Measurements from ENCODE around the gene LAMB1.
"Not testable (repeated sequence)": the region's sequence is repeated elsewhere in the genome, so short reads cannot be mapped to it uniquely, and the experiment has no call there.

LAMB1 gene

GRCh38 chr7:107907790-107908189 lies 95.2 kb downstream of the LAMB1 start:
- DNase-seq = no peak

GRCh38 chr7:107902381-107902780 lies 100.6 kb downstream of the LAMB1 start:
- no peak for DNase-seq

- no peak for DNase-seq
Observed at GRCh38 chr7:107900496-107901015, 102.4 kb downstream of the LAMB1 start.

- no peak for DNase-seq
Observed at GRCh38 chr7:107898997-107899594, 103.9 kb downstream of the LAMB1 start.

DNA sequence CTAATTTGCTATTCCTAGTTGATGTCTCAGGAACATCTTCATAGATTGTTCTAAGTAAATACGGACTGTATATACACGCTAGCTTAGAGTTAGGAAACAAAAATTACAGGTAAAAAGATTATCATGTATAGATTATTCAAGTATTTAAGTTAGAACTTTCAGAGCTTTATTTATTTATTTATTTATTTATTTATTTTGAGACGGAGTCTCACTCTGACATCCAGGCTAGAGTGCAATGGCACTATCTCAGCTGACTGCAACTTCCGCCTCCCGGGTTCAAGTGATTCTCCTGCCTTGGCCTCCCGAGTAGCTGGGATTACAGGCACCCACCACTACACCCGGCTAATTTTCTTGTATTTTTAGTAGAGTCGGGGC lies 110.6 kb downstream of the LAMB1 start:
- not testable (repeated sequence) for DNase-seq

- DNase-seq = peak; percentile 15
Observed at GRCh38 chr7:107891636-107892366, 111.2 kb downstream of the LAMB1 start.

DNA sequence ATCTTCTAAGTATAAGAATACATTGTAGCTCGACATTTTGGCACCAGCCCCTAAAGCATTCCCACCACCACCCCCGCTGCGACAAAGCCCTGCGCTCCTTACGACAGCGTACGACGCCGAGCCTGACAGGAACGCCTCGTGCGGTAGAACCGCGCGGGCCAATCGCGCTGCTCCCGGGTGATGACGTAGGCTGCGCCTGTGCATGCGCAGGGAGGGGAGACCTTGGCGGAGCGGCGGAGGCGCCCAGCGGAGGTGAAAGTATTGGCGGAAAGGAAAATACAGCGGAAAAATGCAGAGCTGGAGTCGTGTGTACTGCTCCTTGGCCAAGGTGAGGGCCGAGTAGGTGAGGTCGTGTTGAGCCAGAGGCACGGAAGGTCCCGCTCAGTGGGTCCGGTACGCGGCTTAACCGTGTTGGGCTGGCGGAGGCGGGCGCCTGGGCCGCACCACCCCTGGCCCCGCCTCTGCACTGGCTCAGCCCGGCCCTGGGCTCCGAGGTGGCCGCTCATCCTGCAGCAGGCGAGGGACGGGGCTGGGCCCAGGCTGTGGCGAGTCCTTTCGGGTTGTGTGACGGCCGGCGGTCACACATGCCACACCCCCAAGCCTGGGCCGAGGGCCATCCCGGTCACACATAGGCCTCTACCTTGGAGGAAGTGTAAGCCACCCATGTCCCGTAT lies 111.9 kb downstream of the LAMB1 start, which contains the start of gene DLD:
DLD (plus strand) TSS at position 222 of the 674 bp plus-strand sequence; CDS start at position 290, 68 bp downstream.
- peak; percentile 94 for DNase-seq

- no peak for DNase-seq
Observed at GRCh38 chr7:107890493-107890961, 112.4 kb downstream of the LAMB1 start.

DNA sequence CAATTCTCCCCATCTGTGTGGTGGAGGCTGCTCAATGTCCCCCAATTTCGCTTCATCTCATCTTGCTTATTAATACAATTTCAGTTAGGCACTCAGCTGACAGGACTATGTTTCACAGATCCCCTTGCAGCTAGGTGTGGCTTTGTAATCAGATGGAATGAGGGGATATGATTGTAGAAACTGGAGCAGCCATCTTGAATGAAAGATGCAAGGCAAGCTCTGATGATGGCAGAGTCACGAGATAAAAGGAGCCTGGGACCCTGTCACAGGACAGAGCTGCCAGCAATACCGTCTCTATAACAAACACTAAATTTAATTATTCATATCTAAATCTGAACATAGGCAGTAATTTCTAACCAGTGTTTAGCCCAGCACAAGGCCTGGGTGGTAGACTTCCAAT lies 113.0 kb downstream of the LAMB1 start:
- no peak for DNase-seq

GRCh38 chr7:107887827-107888226 lies 115.1 kb downstream of the LAMB1 start:
- DNase-seq = not testable (repeated sequence)

DNA sequence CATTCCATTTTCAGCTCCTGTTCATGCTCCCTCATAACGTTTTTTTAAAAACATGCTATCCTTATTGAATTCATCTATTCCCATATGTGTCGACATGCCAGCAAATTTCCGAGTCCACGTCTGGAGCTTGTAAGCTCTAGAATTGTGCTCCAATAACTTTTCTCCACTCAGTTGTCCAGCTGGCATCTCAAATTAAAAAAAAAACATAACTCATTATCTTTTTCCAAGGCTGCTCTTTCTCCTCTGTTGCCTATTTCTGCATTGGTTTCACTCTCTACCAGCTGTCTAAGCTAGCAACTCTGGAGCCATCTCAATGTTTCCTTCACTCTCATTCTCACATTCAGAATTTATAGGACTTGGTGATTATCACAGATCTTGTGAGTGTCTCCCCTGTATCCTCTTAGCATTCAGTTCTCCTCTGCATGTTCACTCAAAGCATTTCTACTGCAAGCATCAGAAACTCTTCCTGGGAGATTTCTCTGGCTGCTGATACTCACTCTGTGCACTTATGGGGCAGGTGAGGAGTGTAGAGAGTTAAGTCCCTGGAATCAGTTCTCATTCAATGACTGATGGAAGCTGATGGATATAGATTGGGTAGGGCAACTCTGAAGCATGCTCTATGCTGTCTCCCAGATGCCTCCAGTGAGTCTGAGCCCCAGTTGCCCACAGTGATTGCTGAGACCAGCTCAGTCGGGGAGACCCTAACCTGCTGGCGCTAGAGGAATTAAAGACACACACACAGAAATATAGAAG lies 118.7 kb downstream of the LAMB1 start:
- DNase-seq = no peak

DNA sequence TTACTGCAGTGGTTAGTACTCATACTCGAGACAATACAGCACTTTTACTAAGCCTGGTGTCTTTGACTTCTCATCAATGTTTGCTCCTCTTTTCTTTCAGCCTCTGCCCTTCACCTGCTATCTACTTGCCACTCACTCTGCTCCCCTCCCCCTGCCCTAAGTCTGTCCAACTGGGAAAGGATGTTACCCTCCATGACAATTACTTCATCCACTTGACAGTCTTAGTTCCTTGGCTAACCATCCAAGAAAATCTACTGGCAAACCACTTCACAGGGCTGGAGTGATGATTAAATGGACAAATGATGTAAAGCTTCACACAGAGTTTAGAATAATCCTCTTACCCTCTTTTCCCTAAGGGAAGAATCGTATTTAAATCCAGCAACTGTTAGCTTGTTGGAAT lies 120.2 kb downstream of the LAMB1 start:
- DNase-seq = no peak

DNA sequence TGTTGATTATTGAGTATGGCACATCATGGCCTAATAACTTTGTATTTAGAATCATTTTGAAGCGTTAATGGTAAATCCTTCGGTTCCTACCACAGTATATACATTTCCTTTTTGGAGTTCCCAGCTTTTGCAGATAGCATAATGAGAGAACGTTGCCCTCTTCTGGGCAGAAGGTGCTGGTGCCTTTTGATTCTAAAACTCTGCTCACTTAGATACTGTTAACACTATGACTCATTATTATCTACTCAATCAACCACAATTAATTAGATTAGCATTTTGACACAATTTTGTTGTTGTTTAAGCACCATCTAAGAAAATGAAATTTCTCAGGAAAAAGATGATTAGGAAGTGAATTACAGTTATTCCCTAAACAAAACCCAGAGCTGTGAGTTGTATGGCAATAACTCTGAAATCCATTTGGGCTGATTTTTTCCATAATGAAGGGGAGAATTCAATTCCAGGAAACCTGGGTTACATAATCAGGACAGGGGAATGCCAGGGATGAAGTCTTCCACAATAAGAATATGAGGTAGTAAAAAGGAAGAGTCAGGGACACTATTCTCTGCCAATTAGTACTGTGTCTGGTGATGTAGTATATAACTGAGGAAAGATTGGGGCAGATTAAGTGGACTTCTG lies 123.4 kb downstream of the LAMB1 start:
- DNase-seq = peak; percentile 61

GRCh38 chr7:107878636-107879035 lies 124.3 kb downstream of the LAMB1 start:
- no peak for DNase-seq

DNA sequence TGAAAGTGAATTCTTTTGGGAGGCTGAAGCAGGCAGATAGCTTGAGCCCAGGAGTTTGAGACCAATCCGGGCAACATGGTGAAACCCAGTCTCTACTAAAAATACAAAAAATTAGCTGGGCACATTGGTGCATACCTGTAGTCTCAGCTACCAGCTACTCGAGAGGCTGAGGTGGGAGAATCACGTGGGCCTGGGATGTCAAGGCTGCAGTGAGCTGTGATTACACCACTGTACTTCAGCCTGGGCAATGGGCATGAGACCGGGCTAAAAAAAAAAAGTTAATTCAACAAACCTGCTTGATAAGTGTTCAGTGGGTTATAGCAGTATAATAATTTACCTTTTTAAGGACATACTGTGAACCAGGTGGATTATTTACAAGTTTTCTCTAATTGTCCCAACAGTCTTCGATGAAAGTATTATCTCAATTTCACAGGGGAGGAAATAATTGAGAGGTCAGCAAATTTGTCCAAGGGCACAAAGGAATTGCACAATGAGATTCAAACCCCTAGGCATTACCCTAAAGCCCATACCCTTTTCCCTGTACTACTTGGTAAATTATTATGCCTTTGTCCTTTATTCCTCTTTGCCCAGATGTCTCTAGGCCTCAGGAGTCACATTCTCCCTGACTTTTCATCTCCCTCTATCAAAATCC lies 125.1 kb downstream of the LAMB1 start:
- no peak for DNase-seq

GRCh38 chr7:107876916-107877315 lies 126.0 kb downstream of the LAMB1 start:
- DNase-seq = no peak

- DNase-seq = peak; percentile 61
Observed at GRCh38 chr7:107874605-107875446, 128.1 kb downstream of the LAMB1 start.

DNA sequence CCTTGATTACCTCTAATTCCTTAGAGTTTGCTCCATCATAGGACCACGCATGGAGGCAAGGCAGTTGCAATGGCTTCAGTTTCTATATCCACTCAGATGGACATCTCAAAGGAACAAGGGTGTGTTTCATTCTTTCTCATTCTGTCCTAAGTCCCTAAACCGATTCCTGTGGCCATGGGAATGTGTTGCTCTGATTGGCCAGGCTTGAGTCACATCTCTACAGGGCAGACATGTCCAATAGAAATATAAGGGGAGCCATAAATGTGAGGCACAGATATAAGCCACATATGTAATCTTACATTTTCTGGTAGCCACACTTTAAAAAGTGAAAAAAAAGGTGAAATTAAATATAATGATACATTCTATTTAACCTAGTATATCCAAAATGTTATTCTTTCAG lies 128.8 kb downstream of the LAMB1 start:
- no peak for DNase-seq

All from HCEC 1CT (cell line).